Measurements from ENCODE around the gene SLFN12. TPM values are rescaled to one million over a fixed set of nuclear protein-coding genes. Genes with fewer than 3 reads are reported as not detected.
A peak's percentile ranks its signal among the peaks of the same experiment; 100 is the strongest.

Gene SLFN12
- total RNA-seq, 3 donors from 2014 or later: 6.4 to 12.4 (median 11.5) TPM

- peak overlapping the region; percentile 66 to 83 (median 81) for H3K4me3 ChIP-seq
- no peaks in the 10 kb centered on the region for H3K27me3 ChIP-seq
- no peak for DNase-seq (ENCODE audit: low spot score in 2 of 2)
- H3K36me3 ChIP-seq: no peaks in the 10 kb centered on the region
- no peaks in the 10 kb centered on the region for H3K4me1 ChIP-seq
- intact Hi-C loops (cut with DNase I; ENCODE audit: low total_unique reads): no loop called here
- H3K9me3 ChIP-seq: peaks cover 0 to 6% of the 10 kb centered on the region in 2 donors
- TF ChIP-seq POLR2AphosphoS5 (IDR thresholded peaks at IDR 0.05) (no peak), POLR2A (IDR thresholded peaks at IDR 0.05) (no peak), CTCF (IDR thresholded peaks at IDR 0.05) (no peak)
- peak overlapping the region; percentile 88 to 89 for H3K27ac ChIP-seq
These were observed 59.3 kb downstream of the SLFN12 start for GRCh38 chr17:35372846-35373533.

- H3K9me3 ChIP-seq: peaks cover 0 to 6% of the 10 kb centered on the region in 2 donors
- H3K27ac ChIP-seq: no peak overlapping the region
- H3K36me3 ChIP-seq: no peaks in the 10 kb centered on the region
- no peak for DNase-seq (ENCODE audit: low spot score in 2 of 2)
- H3K4me1 ChIP-seq: no peaks in the 10 kb centered on the region
- no peaks in the 10 kb centered on the region for H3K27me3 ChIP-seq
- intact Hi-C loops (cut with DNase I; ENCODE audit: low total_unique reads): no loop called here
- TF ChIP-seq CTCF (IDR thresholded peaks at IDR 0.05) (no peak), POLR2AphosphoS5 (IDR thresholded peaks at IDR 0.05) (no peak), POLR2A (IDR thresholded peaks at IDR 0.05) (no peak)
- peak overlapping the region in 1 of 3 donors; percentile 83 for H3K4me3 ChIP-seq
These were observed 60.4 kb downstream of the SLFN12 start for GRCh38 chr17:35371934-35372333.

- no peak overlapping the region for H3K4me3 ChIP-seq
- H3K9me3 ChIP-seq: peaks cover 0 to 6% of the 10 kb centered on the region in 2 donors
- H3K27me3 ChIP-seq: no peaks in the 10 kb centered on the region
- intact Hi-C loops (cut with DNase I; ENCODE audit: low total_unique reads): no loop called here
- H3K27ac ChIP-seq: no peak overlapping the region
- TF ChIP-seq CTCF (IDR thresholded peaks at IDR 0.05): no peak
- no peak for TF ChIP-seq POLR2A (IDR thresholded peaks at IDR 0.05)
- TF ChIP-seq POLR2AphosphoS5 (IDR thresholded peaks at IDR 0.05): no peak
- H3K4me1 ChIP-seq: no peaks in the 10 kb centered on the region
- no peaks in the 10 kb centered on the region for H3K36me3 ChIP-seq
- no peak for DNase-seq (ENCODE audit: low spot score in 2 of 2)
These were observed 64.0 kb downstream of the SLFN12 start for GRCh38 chr17:35368081-35368830.

GRCh38 chr17:35361027-35361426 lies 71.3 kb downstream of the SLFN12 start:
- Histone ChIP-seq H3K4me3 (no peak overlapping the region), H3K36me3 (no peaks in the 10 kb centered on the region), H3K27me3 (no peaks in the 10 kb centered on the region), H3K27ac (no peak overlapping the region), H3K4me1 (no peaks in the 10 kb centered on the region), H3K9me3 (no peaks in the 10 kb centered on the region)
- no peak for TF ChIP-seq POLR2AphosphoS5 (IDR thresholded peaks at IDR 0.05)
- TF ChIP-seq POLR2A (IDR thresholded peaks at IDR 0.05): no peak
- TF ChIP-seq CTCF (IDR thresholded peaks at IDR 0.05): no peak
- intact Hi-C loops (cut with DNase I; ENCODE audit: low total_unique reads): no loop called here
- no peak for DNase-seq (ENCODE audit: low spot score in 2 of 2)

Other genes starting within 250 kb of the SLFN12 start
- not detected for gene SLC35G3, start 238.1 kb downstream of the SLFN12 start, total RNA-seq
- gene SLFN5, start 189.4 kb downstream of the SLFN12 start, total RNA-seq: 10 to 100 TPM; 29.8 to 35.0 (median 34.1) TPM
- gene SLFN11, start 58.9 kb downstream of the SLFN12 start, total RNA-seq: 10 to 100 TPM; 26.9 to 57.1 (median 40.0) TPM
- gene SLFN13, start 16.3 kb upstream of the SLFN12 start, total RNA-seq: 10 to 100 TPM in 2 of 3 donors, 1 to 10 TPM in 1; 3.7 to 33.7 (median 26.5) TPM
- gene SLFN12L, start 105.2 kb upstream of the SLFN12 start, total RNA-seq: 1 to 10 TPM; 2.9 to 3.5 (median 3.3) TPM
- not detected for gene SLFN14, start 128.3 kb upstream of the SLFN12 start, total RNA-seq
- gene PEX12, start 146.1 kb upstream of the SLFN12 start, total RNA-seq: 1 to 10 TPM; 5.1 to 10.0 (median 8.2) TPM
- gene AP2B1, start 154.8 kb upstream of the SLFN12 start, total RNA-seq: 10 to 100 TPM; 78.4 to 91.9 (median 88.5) TPM

Measured in breast epithelium (tissue), 4 donors.